ENCODE results near the gene RFFL.

- no peak for TF ChIP-seq CTCF (IDR thresholded peaks at IDR 0.05; ENCODE audit: low read length)
- no peak for TF ChIP-seq EZH2 (IDR thresholded peaks at IDR 0.05; ENCODE audit: borderline replicate concordance, low read length)
Measured at GRCh38 chr17:35051579-35052240, 11.8 kb downstream of the RFFL start.
